SK-N-SH (cell line): ENCODE measurements around the gene UMODL1. TPM values are rescaled to one million over a fixed set of nuclear protein-coding genes. Genes with fewer than 3 reads are reported as not detected.

Experiments
- CTCF ChIA-PET: fragments of 300-600, 350-600 bp; formaldehyde crosslinking; extraction: SDS; loops from one replicate; lab custom pipeline; 2021; lab: Yijun Ruan, JAX
- POLR2A ChIA-PET: fragments of 350-600 bp; sonication (Branson Sonifier 250); formaldehyde crosslinking; extraction: SDS; loops from one replicate; lab custom pipeline; 2020; ENCODE audit warnings: antibody characterized with exemption, inconsistent platforms; lab: Yijun Ruan, JAX
- DNase-seq: peaks from one replicate; pipeline ENCODE4 v3.0.0; 2012
- H2AFZ ChIP-seq: fragments of 200-600 bp; sonication (generic); 2 replicates; pipeline ENCODE4 v1.8.1; 2016; ENCODE audit warnings: antibody characterized with exemption, mild to moderate bottlenecking, low read depth
- H3F3A ChIP-seq: fragments of 200-600 bp; sonication (generic); replicated peaks from 2 replicates; pipeline ENCODE3; 2016; ENCODE audit warnings: antibody characterized with exemption, mild to moderate bottlenecking; ENCODE audit not compliant: insufficient read depth
- H3K27ac ChIP-seq, 2 experiments: fragments of 200-500 bp in 1 of 2; fragments of 200-600 bp in 1 of 2; sonication (Bioruptor generic) in 1 of 2; sonication (generic), shearing (Covaris generic) in 1 of 2; 2 replicates each; pipeline versions ENCODE4 v1.5.1 to v1.6.1; 2014 to 2016; ENCODE audit warnings: low read depth in 2 of 2, inconsistent platforms in 1 of 2, low read length in 1 of 2, mild to moderate bottlenecking in 1 of 2, mixed read lengths in 1 of 2
- H3K27me3 ChIP-seq: fragments of 200-600 bp; sonication (generic), shearing (Covaris generic); 2 replicates; pipeline ENCODE4 v1.6.1; 2016; ENCODE audit warnings: mixed run types; ENCODE audit not compliant: insufficient read depth
- H3K36me3 ChIP-seq, 2 experiments: fragments of 200-500 bp in 1 of 2; fragments of 200-600 bp in 1 of 2; sonication (Bioruptor generic) in 1 of 2; sonication (generic) in 1 of 2; replicated peaks in 1 of 2; 2 replicates each; pipeline versions ENCODE3 to v1.5.1; 2014 to 2016; ENCODE audit warnings: low read length in 1 of 2, mild to moderate bottlenecking in 1 of 2; ENCODE audit not compliant: insufficient read depth in 2 of 2, control insufficient read depth in 1 of 2
- H3K4me1 ChIP-seq, 2 experiments: fragments of 200-500 bp in 1 of 2; fragments of 200-600 bp in 1 of 2; sonication (Bioruptor generic) in 1 of 2; sonication (generic), shearing (Covaris generic) in 1 of 2; 2 replicates each; pipeline versions ENCODE4 v1.5.1 to v1.6.1; 2014 to 2016; ENCODE audit warnings: low read depth in 1 of 2, low read length in 1 of 2, mixed run types in 1 of 2; ENCODE audit not compliant: insufficient read depth in 2 of 2, control insufficient read depth in 1 of 2
- H3K4me2 ChIP-seq: fragments of 200-600 bp; sonication (generic), shearing (Covaris generic); 2 replicates; pipeline ENCODE4 v1.6.1; 2017; ENCODE audit warnings: mixed run types
- H3K4me3 ChIP-seq, 2 experiments: fragments of 200-500 bp in 1 of 2; fragments of 200-600 bp in 1 of 2; sonication (Bioruptor generic) in 1 of 2; sonication (generic), shearing (Covaris generic) in 1 of 2; 2 replicates each; pipeline versions ENCODE4 v1.5.1 to v1.8.1; 2014 to 2016; ENCODE audit warnings: low read depth in 2 of 2, inconsistent platforms in 1 of 2, low read length in 1 of 2, mild to moderate bottlenecking in 1 of 2, mixed read lengths in 1 of 2, moderate library complexity in 1 of 2
- H3K79me2 ChIP-seq: fragments of 200-600 bp; sonication (generic); 2 replicates; pipeline ENCODE4 v1.8.1; 2017; ENCODE audit warnings: mild to moderate bottlenecking; ENCODE audit not compliant: insufficient read depth
- H3K9ac ChIP-seq: fragments of 200-600 bp; sonication (generic); 2 replicates; pipeline ENCODE4 v1.6.1; 2017; ENCODE audit warnings: mixed run types
- H3K9me2 ChIP-seq: fragments of 200-600 bp; sonication (generic); 2 replicates; pipeline ENCODE4 v1.6.1; 2017; ENCODE audit warnings: mixed run types
- H3K9me3 ChIP-seq: fragments of 200-600 bp; sonication (generic); 2 replicates; pipeline ENCODE4 v1.6.1; 2017; ENCODE audit warnings: mixed run types, mild to moderate bottlenecking, moderate library complexity
- H4K20me1 ChIP-seq: fragments of 200-600 bp; sonication (generic); 2 replicates; pipeline ENCODE4 v1.6.1; 2017; ENCODE audit warnings: mild to moderate bottlenecking, mixed run types; ENCODE audit not compliant: insufficient read depth
- CHD2 ChIP-seq: fragments of 150-350 bp; IDR thresholded peaks from 2 replicates; pipeline ENCODE4 v1.6.1; 2018; ENCODE audit warnings: low read length; ENCODE audit not compliant: partially characterized antibody
- ELF1 ChIP-seq: IDR thresholded peaks from 2 replicates; pipeline ENCODE4 v1.4.0; 2012
- EP300 ChIP-seq, 2 experiments: IDR thresholded peaks; 2 replicates each; pipeline versions ENCODE4 v1.4.0 to v1.6.1; 2012; ENCODE audit warnings: borderline replicate concordance in 1 of 2, low read depth in 1 of 2, low read length in 1 of 2
- MAX ChIP-seq: IDR thresholded peaks from 2 replicates; pipeline ENCODE4 v1.4.0; 2012; ENCODE audit warnings: low read depth
- MEF2A ChIP-seq: IDR thresholded peaks from 2 replicates; pipeline ENCODE4 v1.4.0; 2012; ENCODE audit warnings: low read depth, borderline replicate concordance
- MXI1 ChIP-seq: IDR thresholded peaks from 2 replicates; pipeline ENCODE4 v1.6.1; 2012; ENCODE audit warnings: mild to moderate bottlenecking, low read depth, low read length, improper control_type of control experiment
- NFIC ChIP-seq: IDR thresholded peaks from 2 replicates; pipeline ENCODE4 v1.4.0; 2012; ENCODE audit warnings: borderline replicate concordance
- PBX3 ChIP-seq: IDR thresholded peaks from 2 replicates; pipeline ENCODE4; 2012
- REST ChIP-seq: IDR thresholded peaks from 2 replicates; pipeline ENCODE4 v1.6.1; 2012; ENCODE audit warnings: mild to moderate bottlenecking, low read depth, low read length, moderate library complexity
- RFX5 ChIP-seq: IDR thresholded peaks from 2 replicates; pipeline ENCODE4 v1.6.1; 2012; ENCODE audit warnings: mild to moderate bottlenecking, improper control_type of control experiment, low read length
- RXRA ChIP-seq: IDR thresholded peaks from 2 replicates; pipeline ENCODE4 v1.4.0; 2012; ENCODE audit warnings: low read depth, mild to moderate bottlenecking, borderline replicate concordance
- TAF1 ChIP-seq: IDR thresholded peaks from 2 replicates; pipeline ENCODE4 v1.6.1; 2012; ENCODE audit warnings: low read depth, mild to moderate bottlenecking, low read length, moderate library complexity, borderline replicate concordance
- USF1 ChIP-seq: IDR thresholded peaks from 2 replicates; pipeline ENCODE4 v1.4.0; 2012; ENCODE audit warnings: low read depth, borderline replicate concordance
- USF2 ChIP-seq: fragments of 150-350 bp; IDR thresholded peaks from 2 replicates; pipeline ENCODE4 v1.6.1; 2017; ENCODE audit warnings: antibody characterized with exemption, low read length, low read depth, borderline replicate concordance
- YY1 ChIP-seq: IDR thresholded peaks from 2 replicates; pipeline ENCODE4 v1.4.0; 2012; ENCODE audit warnings: low read depth, mild to moderate bottlenecking
- WGBS: methylation state at CpG from one replicate; pipeline ENCODE4 v1.1.6; 2017; ENCODE audit warnings: low lambda C conversion rate; 5-methylcytosine and 5-hydroxymethylcytosine counted together
- polyA plus RNA-seq, 3 experiments: library from polyadenylated mRNA; depleted of rRNA; stranded (reverse); fragments of >200 nt; gene quantifications; 2 replicates each; pipeline ENCODE4 v1.2.3, GENCODE V29; 2012

The UMODL1 gene
- polyA plus RNA-seq, 1 of the 3 experiments (the other 2 are of a cell fraction), result not detected

- POLR2A ChIA-PET, result no interaction called here
- Histone ChIP-seq H3K4me2 (no peak overlapping the region), H3K79me2 (no peaks in the 10 kb centered on the region)
- DNase-seq, result no peak
- TF ChIP-seq USF2 (no peak), RXRA (no peak), REST (no peak), NFIC (no peak), TAF1 (no peak), PBX3 (no peak), YY1 (no peak), CHD2 (no peak), MAX (no peak), EP300 (IDR thresholded peaks at IDR 0.05; ENCODE audit: borderline replicate concordance in 1 of 2, low read depth in 1 of 2, low read length in 1 of 2) (no peak), ELF1 (no peak), MXI1 (no peak), RFX5 (no peak), MEF2A (no peak), USF1 (no peak)
- TF ChIP-seq, all 33 proteins: peak for 0
- Histone ChIP-seq H2AFZ (no peak overlapping the region), H3K9me3 (no peaks in the 10 kb centered on the region), H4K20me1 (no peaks in the 10 kb centered on the region), H3K9me2 (no peaks in the 10 kb centered on the region), H3K27ac (no peak overlapping the region), H3K9ac (no peak overlapping the region), H3F3A (no peaks in the 10 kb centered on the region), H3K36me3 (no peaks in the 10 kb centered on the region), H3K4me1 (peaks cover 0 to 6% of the 10 kb centered on the region in 2 experiments; a peak in 1 of 4 replicates), H3K27me3 (no peaks in the 10 kb centered on the region), H3K4me3 (no peak overlapping the region)
- WGBS, result 74% methylated on average over 20 of the region's 26 CpGs
- CTCF ChIA-PET, result interaction anchor here (0.6 to 4.8 kb wide), 12 partner anchors 8 to 496 kb away, joined by 3 to 55 read pairs (median 4); no protein-coding TSS in a partner anchor
Observed at GRCh38 chr21:42108554-42109340, 37.6 kb downstream of the UMODL1 start.
